GM23338 (cell line): ENCODE results near the gene PPCDC.

Experiments
- CTCF ChIP-seq, 2 experiments: fragments of 200-600 bp in 1 of 2; sonication (generic) in 1 of 2; conservative IDR thresholded peaks; 2 replicates each; pipeline versions ENCODE4 v1.5.1 to v1.6.1; 2016 to 2017; ENCODE audit warnings: antibody characterized with exemption in 2 of 2, low read depth in 2 of 2, mild to moderate bottlenecking in 2 of 2, moderate library complexity in 1 of 2
- ETS1 ChIP-seq: IDR thresholded peaks from 2 replicates; pipeline ENCODE4 v1.6.1; 2016; ENCODE audit warnings: antibody characterized with exemption
- EZH2 ChIP-seq: fragments of 200-600 bp; sonication (generic); IDR thresholded peaks from one replicate; pipeline ENCODE4 v1.8.0; 2017; ENCODE audit warnings: antibody characterized with exemption, mild to moderate bottlenecking, low read depth; ENCODE audit not compliant: unreplicated experiment
- ZNF114 ChIP-seq: fragments of 250-450 bp; sonication (Bioruptor Pico); IDR thresholded peaks from 2 replicates; pipeline ENCODE4 v1.5.0; 2020; ENCODE audit warnings: mild to moderate bottlenecking, moderate library complexity

GRCh38 chr15:74977599-74977998 lies 45.8 kb upstream of the PPCDC start:
- TF ChIP-seq CTCF (conservative IDR thresholded peaks at IDR 0.05; ENCODE audit: low read depth in 2 of 2), result no peak
- TF ChIP-seq EZH2, result no peak
- TF ChIP-seq ZNF114 (CRISPR knock-in tag), result no peak
- no peak for TF ChIP-seq ETS1
